T-helper 2 cell (primary cell): ENCODE data around the gene CCNA1.
A peak's percentile ranks its signal among the peaks of the same experiment; 100 is the strongest.

ENCODE experiments used
- DNase-seq, 5 experiments: peaks; one replicate each; pipeline versions ENCODE4 v3.0.0 to v3.0.0-alpha.2; 2012 to 2022
- total RNA-seq, 2 donors: gene quantifications; one replicate each; lab custom pipeline; 2026; lab: John Stamatoyannopoulos, UW

The CCNA1 gene
- total RNA-seq = 0 to 0.13 reads per million in 2 donors

DNA sequence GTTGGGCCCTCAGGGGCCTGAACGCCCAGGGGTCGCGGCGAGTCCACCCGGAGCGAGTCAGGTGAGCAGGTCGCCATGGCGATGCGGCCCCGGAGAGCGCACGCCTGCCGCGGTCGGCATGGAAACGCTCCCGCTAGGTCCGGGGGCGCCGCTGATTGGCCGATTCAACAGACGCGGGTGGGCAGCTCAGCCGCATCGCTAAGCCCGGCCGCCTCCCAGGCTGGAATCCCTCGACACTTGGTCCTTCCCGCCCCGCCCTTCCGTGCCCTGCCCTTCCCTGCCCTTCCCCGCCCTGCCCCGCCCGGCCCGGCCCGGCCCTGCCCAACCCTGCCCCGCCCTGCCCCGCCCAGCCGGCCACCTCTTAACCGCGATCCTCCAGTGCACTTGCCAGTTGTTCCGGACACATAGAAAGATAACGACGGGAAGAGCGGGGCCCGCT lies at the start of gene CCNA1:
TSS of gene CCNA1 (plus strand) at position 390 of the 439 bp plus-strand sequence. CDS start 562 bp downstream, outside the sequence.
- no peak for DNase-seq

DNA sequence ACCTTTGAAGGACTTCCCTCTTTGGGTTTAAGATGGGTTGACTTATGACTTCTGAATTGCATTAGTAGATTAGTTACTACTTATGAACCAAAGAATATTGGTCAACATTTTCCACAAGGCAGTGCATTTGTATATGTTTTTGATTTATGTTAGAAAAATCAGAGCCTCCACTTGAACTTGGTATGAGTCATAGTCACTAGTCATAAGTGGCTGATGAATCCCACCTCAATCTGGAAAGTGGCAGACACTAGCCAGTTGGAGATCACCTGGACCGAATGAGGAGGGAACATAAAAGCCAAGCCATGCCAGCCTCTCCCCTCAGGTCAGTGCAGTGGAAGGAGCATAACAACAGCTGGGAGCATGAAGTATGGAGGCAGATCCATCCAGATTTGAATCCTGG lies 46.8 kb upstream of the CCNA1 start:
- no peak for DNase-seq

DNA sequence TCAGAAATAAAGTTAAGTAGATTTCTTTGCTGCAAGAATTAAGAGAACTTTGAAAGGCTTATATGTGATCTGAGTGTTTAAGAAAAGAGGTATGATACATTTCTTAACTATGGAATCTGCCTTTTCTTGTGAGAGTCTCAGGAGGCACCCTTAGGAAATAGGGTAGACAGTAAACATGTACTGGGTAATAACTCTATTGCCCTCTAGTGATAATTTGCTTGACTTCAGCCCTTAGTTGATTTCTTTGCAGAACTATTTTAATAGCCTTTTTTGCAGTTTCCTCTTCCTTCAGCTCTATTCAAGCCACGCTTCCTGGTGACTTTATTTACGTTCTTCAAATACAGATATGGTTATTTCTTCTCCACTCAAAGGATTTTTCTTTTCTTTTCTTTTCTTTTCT lies 37.0 kb upstream of the CCNA1 start:
- peak in 1 of 5 experiments; percentile 13 for DNase-seq

DNA sequence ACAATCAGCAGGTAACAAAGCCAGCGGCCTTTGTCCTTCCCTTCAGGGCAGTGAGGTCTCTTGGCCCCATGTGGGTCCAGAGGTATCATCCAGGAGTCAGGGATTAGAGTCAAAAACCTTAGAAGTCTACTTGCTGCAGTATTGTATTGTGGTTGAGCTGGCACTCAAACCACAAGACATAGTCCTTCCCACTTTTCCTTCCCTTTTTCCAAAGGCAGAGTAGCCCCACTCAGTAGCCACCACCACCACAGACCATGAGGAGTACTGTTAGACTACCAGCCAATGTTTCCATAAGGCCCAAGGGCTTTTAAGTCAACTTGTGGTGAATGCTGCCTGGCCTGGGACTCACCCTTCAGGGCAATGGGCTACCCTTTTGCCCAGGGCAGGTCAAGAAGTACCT lies 27.1 kb upstream of the CCNA1 start:
- no peak for DNase-seq

DNA sequence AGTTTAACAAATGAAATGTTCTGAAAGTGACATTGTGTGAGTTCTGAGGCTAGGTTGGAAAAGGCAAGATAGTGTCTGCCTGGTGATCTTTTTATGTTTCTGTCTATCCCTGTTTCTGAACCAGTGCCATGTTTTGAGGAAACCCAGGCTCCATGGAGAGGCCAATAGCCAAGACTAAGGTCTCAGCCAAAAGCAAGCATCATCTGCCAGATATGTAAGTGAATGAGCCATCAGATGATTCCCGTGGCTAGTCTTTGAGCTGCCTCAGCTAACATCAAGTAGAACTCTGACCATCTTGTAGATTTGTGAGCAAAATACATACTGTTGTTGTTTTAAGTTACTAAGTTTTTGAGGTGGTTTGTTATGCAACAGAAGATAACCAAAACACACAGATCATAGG lies 19.6 kb upstream of the CCNA1 start:
- no peak for DNase-seq

DNA sequence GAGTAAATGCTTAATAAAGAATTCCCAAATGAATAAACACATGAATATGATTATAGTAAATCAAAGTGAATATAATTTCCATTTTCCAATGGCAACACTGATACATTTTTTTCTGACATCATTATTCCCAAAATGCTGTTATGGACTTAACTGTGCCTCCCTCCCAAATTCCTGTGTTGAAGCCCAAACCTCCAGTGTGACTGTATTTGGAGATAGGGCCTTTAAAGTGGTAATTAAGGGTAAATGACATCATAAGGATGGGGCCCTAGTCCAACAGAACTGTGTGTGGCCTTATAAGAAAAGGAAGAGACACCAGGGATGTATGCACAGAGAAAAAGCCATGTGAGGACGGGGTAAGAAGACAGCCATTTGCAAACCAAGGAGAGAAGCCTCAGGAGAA lies 19.1 kb upstream of the CCNA1 start:
- DNase-seq = no peak

DNA sequence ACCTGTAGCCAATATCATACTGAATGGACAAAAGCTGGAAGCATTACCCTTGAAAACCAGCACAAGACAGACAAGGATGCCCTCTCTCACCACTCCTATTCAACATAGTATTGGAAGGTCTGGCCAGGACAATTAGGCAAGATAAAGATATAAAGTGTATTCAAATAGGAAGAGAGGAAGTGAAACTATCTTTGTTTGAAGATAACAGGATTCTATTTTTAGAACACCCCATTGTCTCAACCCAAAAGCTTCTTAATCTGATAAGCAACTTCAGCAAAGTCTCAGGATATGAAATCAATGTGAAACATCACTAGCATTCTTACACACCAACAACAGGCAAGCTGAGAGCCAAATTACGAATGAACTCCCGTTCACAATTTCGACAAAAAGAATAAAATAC lies 17.8 kb upstream of the CCNA1 start:
- peak in 1 of 5 experiments; percentile 45 for DNase-seq

DNA sequence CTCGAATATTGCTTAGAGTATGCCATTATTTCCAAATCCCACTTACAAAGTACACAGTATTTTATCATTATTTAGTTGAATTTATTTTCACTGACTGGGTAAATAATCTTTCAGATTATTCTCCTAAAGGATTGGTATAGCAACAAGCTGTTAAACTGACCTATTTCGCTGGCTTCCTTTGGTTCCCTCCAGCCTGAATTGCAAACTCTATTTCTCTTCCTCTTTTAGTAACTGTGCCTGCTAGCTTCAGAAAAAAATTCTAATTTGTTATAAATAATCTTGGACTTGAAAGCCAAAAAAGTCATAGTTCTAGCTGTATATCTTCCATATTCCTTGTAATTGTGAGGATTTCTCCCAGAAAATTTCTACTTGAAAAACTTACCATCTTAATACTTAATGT lies 15.0 kb upstream of the CCNA1 start:
- DNase-seq = no peak

DNA sequence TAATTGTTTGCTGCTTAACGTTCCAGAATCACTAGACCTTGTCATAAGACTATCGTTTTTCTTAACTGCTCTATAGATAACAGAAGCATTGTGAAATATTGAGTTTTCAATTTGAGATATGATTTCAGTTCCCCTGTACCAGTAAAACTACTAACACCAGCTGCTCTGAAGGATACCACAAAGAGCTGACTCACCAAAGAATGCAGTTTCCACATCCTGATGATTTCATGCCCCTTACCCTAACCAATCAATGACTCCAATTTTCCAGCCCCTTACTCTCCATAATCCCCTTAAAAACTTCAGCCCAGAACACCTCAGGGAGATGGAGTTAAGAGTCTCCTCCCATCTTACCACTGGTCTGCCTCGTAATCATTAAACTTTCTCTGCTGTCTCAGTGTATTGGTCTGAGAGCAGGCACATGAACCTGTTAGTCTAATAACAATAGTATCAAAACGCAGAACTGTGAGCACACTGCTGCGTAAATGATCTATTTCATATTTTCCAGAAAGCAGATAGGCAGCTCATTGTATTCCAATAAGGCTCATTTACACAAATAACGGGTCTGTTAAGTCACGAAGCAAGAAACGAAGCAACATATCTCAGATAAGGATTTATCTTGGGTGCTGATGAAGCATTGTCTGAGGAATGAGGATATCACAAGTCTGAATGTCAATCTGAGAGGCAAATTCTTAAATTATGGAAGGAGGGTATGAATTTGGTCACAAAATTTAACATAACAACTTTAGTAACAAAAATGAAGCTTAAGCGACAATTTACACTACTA lies 14.1 kb upstream of the CCNA1 start:
- DNase-seq = peak in 1 of 5 experiments; percentile 33

DNA sequence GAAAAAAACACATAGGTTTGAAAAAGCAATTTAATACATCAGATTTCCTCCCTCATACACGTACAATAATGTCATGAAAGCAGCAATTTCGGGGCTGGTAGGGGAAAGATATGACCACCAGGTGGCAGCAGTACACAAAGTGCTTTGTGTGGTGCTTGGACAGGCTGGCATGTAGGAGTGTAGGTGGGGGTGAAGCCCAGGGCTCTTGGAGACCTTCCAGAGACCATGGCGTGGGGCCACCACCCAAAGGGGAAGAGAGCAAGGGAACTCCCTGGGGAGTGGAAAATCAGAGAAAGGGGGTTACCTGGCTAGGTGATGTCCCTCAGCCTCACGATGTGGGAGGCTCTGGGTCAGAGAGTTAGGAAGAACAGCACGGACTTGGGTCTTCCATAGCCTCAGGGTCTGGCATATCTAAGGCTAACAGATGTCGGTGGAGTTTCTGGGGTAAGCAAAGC lies 11.8 kb upstream of the CCNA1 start:
- DNase-seq = peak in 3 of 5 experiments; percentile 21 to 60 (median 28)

DNA sequence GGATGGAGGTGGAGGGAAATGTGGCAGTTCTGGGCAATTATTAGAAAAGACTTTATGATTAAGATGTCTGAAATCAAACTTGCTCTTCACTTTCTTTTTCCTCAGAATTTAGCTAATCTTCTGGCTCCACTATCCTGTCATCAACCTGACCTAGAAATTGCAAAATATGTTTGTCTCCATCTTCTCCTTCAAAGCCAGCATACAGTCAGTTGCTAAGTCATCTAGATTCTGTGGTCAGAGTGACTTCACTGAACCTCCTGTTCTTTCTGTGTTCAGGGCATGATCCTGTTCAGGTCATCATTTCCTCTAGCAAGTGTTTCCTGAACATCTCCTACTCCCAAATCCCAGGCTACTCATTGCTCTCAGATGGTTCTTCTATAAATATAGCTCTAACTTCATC lies 10.8 kb upstream of the CCNA1 start:
- DNase-seq = no peak

DNA sequence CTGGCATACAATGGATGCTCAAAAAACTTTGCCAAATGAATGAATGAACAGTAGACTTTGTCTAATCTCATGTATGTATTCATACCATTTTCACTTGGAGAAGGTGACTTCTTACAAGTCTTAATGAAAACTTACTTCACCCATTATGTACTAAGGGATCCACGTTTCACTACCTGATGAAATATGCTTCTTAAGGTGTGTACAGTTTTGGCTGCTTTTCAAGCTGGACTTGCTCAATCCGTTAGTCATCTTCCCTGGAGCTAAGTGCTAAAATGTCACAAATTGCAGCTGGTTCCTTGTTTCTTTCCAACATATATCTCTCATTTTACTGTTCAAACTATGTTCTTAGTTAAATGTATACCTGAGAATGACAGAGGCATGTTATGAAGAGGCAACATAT lies 4.2 kb upstream of the CCNA1 start:
- DNase-seq = no peak

DNA sequence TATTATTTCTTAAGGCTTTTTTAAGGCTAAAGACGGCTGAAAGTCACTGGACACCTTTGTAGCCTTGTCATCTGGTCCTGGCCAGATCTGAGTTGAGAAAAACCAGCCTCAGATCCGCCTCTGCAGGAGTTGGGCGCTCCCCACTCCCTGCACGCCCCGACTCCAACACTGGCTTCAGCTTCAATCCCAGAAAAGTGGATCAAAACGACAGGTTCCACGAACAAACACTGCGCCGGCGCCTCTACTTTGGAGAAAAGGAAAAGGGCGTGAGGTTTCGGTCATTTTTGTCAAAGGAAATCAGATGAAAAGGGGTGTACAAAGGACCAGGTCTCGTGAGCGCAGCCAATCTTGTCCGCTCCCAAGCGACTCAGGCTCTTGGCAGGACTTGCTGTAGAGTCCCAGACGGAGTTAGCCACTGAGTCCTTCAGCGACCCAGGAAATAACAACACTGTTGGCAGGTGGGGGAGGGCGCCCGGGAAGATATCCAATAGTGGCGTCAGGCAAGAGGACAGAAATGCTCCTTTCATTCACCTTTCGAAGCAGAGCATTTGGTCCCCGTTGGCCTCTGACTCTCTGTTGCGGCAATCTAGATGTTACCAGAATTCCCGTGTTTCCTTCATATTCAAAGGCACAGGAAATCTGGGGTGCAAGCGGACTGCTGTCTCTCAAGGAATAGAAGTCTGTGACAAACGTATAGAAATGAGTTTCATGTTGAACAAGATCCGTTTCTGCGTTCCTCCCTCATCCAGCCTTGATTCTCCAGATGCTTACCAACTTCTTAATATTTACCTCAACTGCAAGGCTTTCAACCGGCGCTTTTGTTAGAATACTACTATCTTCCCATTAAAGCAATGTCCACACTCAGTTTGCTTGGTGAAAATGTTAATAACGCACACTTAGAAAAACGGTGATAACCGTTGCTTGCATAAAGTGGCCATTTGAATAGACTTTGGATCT lies 1.8 kb upstream of the CCNA1 start:
- DNase-seq = no peak

DNA sequence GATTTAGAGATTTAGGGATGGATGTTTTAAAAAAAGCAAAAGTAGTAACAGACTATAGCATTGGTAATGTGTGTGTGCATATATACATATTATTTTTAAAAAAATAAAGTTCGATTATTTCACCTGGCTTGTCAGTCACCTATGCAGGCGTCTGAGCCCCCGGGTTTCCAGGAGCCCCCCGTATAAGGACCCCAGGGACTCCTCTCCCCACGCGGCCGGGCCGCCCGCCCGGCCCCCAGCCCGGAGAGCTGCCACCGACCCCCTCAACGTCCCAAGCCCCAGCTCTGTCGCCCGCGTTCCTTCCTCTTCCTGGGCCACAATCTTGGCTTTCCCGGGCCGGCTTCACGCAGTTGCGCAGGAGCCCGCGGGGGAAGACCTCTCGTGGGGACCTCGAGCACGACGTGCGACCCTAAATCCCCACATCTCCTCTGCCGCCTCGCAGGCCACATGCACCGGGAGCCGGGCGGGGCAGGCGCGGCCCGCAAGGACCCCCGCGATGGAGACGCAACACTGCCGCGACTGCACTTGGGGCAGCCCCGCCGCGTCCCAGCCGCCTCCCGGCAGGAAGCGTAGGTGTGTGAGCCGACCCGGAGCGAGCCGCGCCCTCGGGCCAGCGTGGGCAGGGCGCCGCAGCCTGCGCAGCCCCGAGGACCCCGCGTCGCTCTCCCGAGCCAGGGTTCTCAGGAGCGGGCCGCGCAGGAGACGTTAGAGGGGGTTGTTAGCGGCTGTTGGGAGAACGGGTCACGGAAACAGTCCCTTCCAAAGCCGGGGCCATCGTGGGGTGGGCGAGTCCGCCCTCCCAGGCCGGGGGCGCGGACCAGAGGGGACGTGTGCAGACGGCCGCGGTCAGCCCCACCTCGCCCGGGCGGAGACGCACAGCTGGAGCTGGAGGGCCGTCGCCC lies 840 bp upstream of the CCNA1 start:
- DNase-seq = no peak

DNA sequence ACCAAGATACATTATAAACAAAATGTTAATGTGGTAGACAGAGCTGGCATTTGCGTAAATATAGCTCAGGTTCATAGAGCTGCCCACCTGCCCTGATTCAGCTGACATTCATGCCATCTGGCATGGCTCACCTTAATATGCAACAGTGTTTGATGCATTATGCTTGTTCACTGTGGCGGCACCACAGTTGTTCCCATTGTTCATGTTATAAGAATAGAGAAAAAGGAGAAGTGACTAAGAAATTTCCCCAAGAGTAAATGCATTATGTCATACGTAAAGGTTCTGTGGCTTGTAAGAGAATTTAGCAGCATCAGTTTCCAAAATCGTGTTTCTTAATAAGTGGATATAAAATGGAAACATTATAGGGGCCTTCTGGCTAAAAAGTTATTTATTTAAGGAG lies 4.5 kb downstream of the CCNA1 start:
- no peak for DNase-seq

DNA sequence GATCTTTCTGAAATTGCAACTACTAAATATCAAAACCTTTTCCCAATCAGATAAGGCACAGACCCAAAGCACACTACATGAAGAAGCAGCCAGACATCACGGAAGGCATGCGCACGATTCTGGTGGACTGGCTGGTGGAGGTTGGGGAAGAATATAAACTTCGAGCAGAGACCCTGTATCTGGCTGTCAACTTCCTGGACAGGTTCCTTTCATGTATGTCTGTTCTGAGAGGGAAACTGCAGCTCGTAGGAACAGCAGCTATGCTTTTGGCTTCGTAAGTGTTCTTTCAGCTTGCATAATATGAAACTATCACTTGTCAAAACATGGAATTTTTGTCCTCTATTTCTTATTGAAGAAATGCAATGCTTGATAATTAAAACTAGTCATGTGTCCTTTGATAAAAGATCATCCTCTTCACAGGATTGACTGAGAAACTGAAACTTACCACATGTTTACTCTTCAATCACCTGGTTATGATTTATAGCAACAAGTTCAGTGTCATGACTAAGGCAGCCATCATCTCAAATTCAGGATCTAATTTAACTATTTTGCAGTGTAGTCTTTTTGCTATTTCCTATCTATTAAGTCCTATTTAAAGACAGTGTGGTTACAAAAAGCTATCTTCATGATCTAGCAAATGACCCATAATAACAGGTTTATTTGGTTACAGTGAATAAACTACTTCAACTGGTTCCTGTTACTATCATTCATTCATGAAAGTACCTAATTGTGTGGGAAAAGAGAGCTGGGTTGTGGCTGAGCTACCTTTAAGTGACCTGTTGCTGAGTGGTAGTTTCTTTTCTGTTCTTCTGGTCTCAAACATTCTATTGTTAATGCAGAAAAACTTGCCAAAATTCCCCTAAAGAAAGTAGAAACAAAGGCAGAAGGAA lies 6.5 kb downstream of the CCNA1 start:
- no peak for DNase-seq

DNA sequence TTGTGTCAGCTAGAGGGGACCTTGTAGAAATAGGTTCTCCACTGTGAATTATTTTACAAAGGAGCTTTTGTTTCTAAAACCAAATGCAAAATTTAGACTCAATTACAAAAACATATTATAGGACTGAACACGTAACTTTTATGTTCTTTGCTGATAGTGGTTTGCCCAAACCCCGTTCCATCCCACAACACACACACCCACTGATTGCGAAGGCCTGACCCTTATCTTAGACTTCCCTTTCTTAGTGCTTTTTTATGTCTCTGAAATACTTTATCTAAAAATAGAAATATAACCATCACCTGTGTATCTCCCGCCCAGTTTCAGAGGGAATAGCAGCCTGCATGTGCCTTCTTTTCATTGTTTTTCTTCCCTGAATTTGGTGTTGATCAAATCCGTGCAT lies 13.0 kb downstream of the CCNA1 start:
- no peak for DNase-seq

DNA sequence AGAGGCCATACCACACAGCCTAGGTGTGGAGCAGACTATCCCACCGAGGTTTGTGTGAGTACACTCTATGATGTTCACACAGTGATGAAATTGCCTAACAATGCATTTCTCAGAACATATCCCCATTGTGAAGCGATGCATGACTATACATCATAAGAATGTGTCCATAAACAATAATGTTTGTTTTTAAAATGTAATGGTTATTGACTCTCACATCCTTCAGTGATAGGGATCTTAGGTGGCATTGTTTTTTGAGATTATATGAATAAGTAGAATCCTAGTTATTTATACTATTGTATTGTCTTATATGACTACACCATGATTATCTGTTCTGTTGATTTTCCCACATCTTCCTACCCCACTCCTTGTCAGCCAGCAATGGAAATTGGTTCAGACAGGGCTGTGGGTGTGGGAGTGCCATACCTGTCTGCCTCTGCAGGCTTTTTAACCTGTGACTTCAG lies 13.6 kb downstream of the CCNA1 start:
- DNase-seq = no peak

DNA sequence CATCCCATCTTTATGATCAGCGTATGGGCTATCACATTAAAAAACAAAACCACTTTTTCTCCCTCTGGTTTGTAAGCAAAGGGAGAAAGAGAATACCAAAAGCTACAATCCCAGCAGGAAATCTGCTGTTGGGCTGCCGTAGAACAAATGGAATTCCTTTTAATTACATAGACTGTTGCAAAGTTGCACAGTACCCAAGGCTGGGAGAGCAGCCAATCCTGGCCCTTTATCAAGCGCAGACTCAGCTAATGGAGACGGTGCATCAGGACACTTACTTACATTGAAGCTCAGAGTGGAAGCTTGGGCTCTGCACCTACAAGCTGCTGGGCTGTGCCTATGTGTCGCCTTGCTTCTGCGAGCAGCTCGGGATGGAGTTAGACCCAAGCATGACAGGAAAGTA lies 15.2 kb downstream of the CCNA1 start:
- no peak for DNase-seq

DNA sequence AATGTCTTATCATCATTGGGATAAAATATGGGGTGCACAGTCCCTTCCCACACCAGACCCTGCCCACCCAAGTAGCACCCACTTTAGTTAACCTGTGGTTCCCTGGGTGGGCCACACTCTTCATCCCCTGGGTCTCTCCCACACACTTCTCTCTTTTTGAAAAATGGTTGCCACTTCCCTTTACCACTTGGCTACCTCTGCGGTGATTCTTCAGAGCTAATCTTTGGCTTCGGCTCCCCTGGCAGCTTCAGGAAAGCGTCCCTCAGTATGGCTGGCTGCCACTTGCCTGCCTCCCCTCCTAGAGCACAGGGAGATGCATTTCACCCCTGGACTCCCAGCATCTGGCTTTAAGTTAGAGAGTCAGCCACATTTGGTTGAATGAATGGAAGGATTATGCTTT lies 18.2 kb downstream of the CCNA1 start:
- DNase-seq = no peak

DNA sequence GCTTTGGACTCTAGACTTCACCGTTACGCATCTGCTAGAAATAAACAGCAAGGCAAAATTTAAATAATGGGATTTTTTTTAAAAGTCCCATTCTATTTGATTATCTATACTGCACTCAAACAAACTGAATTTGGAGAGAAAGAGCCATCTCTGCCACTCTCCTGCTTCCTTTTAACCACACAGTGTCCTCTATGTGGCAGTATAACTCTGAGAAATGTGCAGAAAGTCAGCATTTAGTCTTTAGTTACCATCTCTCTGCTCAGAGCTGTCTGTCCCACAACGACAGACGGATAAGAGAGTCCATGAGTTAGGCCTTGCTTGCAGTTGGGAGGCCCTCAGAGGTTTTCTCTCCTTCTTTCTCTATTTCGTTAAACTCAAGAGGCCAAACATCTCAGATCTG lies 21.2 kb downstream of the CCNA1 start:
- DNase-seq = no peak
